Non-pigmented ciliary epithelial cell (primary cell): ENCODE results near the gene ASXL2.
"Not testable (repeated sequence)": the region's sequence is repeated elsewhere in the genome, so short reads cannot be mapped to it uniquely, and the experiment has no call there.

Experiments
- DNase-seq: peaks from one replicate; pipeline ENCODE4 v3.0.0-alpha.2; 2010; ENCODE audit warnings: low read depth

The ASXL2 gene

GRCh38 chr2:25878361-25879132 is at the start of gene ASXL2:
Gene ASXL2 (minus strand): TSS chr2:25878487. CDS start chr2:25878222, 265 bp downstream.
- DNase-seq, result peak; percentile 80

- DNase-seq, result no peak
Observed at GRCh38 chr2:25926984-25927756, 48.9 kb upstream of the ASXL2 start.

GRCh38 chr2:25922501-25922900 is 44.2 kb upstream of the ASXL2 start:
- no peak for DNase-seq

GRCh38 chr2:25920786-25921415 is 42.6 kb upstream of the ASXL2 start:
- no peak for DNase-seq

GRCh38 chr2:25920336-25920735 is 42.0 kb upstream of the ASXL2 start:
- DNase-seq, result no peak

- no peak for DNase-seq
Observed at GRCh38 chr2:25917832-25918231, 39.5 kb upstream of the ASXL2 start.

- not testable (repeated sequence) for DNase-seq
Observed at GRCh38 chr2:25917411-25917810, 39.1 kb upstream of the ASXL2 start.

GRCh38 chr2:25915944-25916772 is 37.9 kb upstream of the ASXL2 start:
- DNase-seq, result not testable (repeated sequence)

GRCh38 chr2:25915411-25915810 is 37.1 kb upstream of the ASXL2 start:
- DNase-seq, result not testable (repeated sequence)

GRCh38 chr2:25913696-25913973 is 35.3 kb upstream of the ASXL2 start:
- DNase-seq, result not testable (repeated sequence)

- DNase-seq, result no peak
Observed at GRCh38 chr2:25912851-25913695, 34.8 kb upstream of the ASXL2 start.

GRCh38 chr2:25909574-25909973 is 31.3 kb upstream of the ASXL2 start:
- not testable (repeated sequence) for DNase-seq

GRCh38 chr2:25905126-25905525 is 26.8 kb upstream of the ASXL2 start:
- no peak for DNase-seq

GRCh38 chr2:25903216-25903776 is 25.0 kb upstream of the ASXL2 start:
- DNase-seq, result no peak

GRCh38 chr2:25899404-25899970 is 21.2 kb upstream of the ASXL2 start:
- DNase-seq, result no peak

- DNase-seq, result no peak
Observed at GRCh38 chr2:25897506-25897905, 19.2 kb upstream of the ASXL2 start.

GRCh38 chr2:25896308-25896707 is 18.0 kb upstream of the ASXL2 start:
- not testable (repeated sequence) for DNase-seq

GRCh38 chr2:25895610-25896009 is 17.3 kb upstream of the ASXL2 start:
- no peak for DNase-seq

- no peak for DNase-seq
Observed at GRCh38 chr2:25895018-25895417, 16.7 kb upstream of the ASXL2 start.

GRCh38 chr2:25894135-25894830 is 16.0 kb upstream of the ASXL2 start:
- no peak for DNase-seq
